Caco-2 (cell line): ENCODE data around the gene GPR15. TPM values are rescaled to one million over a fixed set of nuclear protein-coding genes. Genes with fewer than 3 reads are reported as not detected.

Source experiments
- BruUV-seq: library from RNA; stranded (reverse); fragments of 400-500 nt; replicated peaks from 2 replicates; lab custom pipeline; 2021; lab: Mats Ljungman, UMichigan
- CTCF ChIA-PET: fragments of 300-600 bp; sonication (Branson Sonifier 250); formaldehyde crosslinking; loops from one replicate; lab custom pipeline; 2022; ENCODE audit warnings: antibody characterized with exemption; lab: Charles Lee
- POLR2A ChIA-PET: fragments of 300-600 bp; sonication (Branson Sonifier 250); formaldehyde crosslinking; loops from one replicate; lab custom pipeline; 2022; ENCODE audit warnings: antibody characterized with exemption; lab: Charles Lee
- DNase-seq, 2 experiments: peaks; one replicate each; pipeline versions ENCODE4 v3.0.0 to v3.0.0-alpha.2; 2020 to 2022
- H3K27me3 ChIP-seq: replicated peaks from 2 replicates; pipeline ENCODE4 v1.6.0; 2011; ENCODE audit warnings: low read length; ENCODE audit not compliant: control insufficient read depth, insufficient read depth
- H3K36me3 ChIP-seq: 2 replicates; pipeline ENCODE4 v1.5.1; 2011; ENCODE audit warnings: low read length; ENCODE audit not compliant: control insufficient read depth, insufficient read depth
- H3K4me1 ChIP-seq: fragments of 250-450 bp; sonication (Bioruptor Pico); 2 replicates; pipeline ENCODE4 v1.5.1; 2020; ENCODE audit warnings: mild to moderate bottlenecking
- H3K4me3 ChIP-seq: 2 replicates; pipeline ENCODE4 v1.5.1; 2011; ENCODE audit warnings: low read depth, mild to moderate bottlenecking, control low read depth, low read length
- H3K9me3 ChIP-seq: fragments of 250-450 bp; sonication (Bioruptor Pico); 2 replicates; pipeline ENCODE4 v1.5.1; 2020; ENCODE audit warnings: mild to moderate bottlenecking, moderate library complexity
- H3K27ac Mint-ChIP-seq: one replicate; pipeline ENCODE4 v1.8.0; 2022; ENCODE audit warnings: mixed read lengths; ENCODE audit not compliant: unreplicated experiment
- H3K27me3 Mint-ChIP-seq: one replicate; pipeline ENCODE4 v1.8.0; 2022; ENCODE audit warnings: mixed read lengths; ENCODE audit not compliant: insufficient read depth, unreplicated experiment
- H3K36me3 Mint-ChIP-seq: one replicate; pipeline ENCODE4 v1.8.0; 2022; ENCODE audit warnings: mild to moderate bottlenecking, mixed read lengths; ENCODE audit not compliant: insufficient read depth, unreplicated experiment
- H3K4me1 Mint-ChIP-seq: one replicate; pipeline ENCODE4 v1.8.0; 2022; ENCODE audit warnings: low read depth, mixed read lengths; ENCODE audit not compliant: unreplicated experiment
- H3K4me3 Mint-ChIP-seq: one replicate; pipeline ENCODE4 v1.8.0; 2022; ENCODE audit warnings: mild to moderate bottlenecking, moderate library complexity, mixed read lengths; ENCODE audit not compliant: unreplicated experiment
- H3K9me3 Mint-ChIP-seq: one replicate; pipeline ENCODE4 v1.8.0; 2022; ENCODE audit warnings: mixed read lengths; ENCODE audit not compliant: unreplicated experiment
- intact Hi-C: fragments of 100-400 bp; cut with micrococcal nuclease; formaldehyde crosslinking; loops from one replicate; pipeline ENCODE4 v1.10.0; 2022; ENCODE audit not compliant: unreplicated experiment
- total RNA-seq: library from RNA; stranded (reverse); gene quantifications from 2 replicates; pipeline ENCODE4 v1.2.3, GENCODE V29; 2022
- TF ChIP-seq, protein P1 (sequence below), 2 experiments: fragments of 200-600 bp in 1 of 2; IDR thresholded peaks; 1 replicate in 1 of 2; 2 replicates in 1 of 2; pipeline versions ENCODE4 v1.5.1 to v1.8.0; 2011 to 2022; ENCODE audit warnings: antibody characterized with exemption in 1 of 2, control low read depth in 1 of 2, inconsistent platforms in 1 of 2, low read depth in 1 of 2, low read length in 1 of 2, mild to moderate bottlenecking in 1 of 2, moderate library complexity in 1 of 2; ENCODE audit not compliant: insufficient read depth in 1 of 2, severe bottlenecking in 1 of 2, unreplicated experiment in 1 of 2

GPR15 gene
- total RNA-seq, 1 experiment from 2014 or later, result not detected

DNA sequence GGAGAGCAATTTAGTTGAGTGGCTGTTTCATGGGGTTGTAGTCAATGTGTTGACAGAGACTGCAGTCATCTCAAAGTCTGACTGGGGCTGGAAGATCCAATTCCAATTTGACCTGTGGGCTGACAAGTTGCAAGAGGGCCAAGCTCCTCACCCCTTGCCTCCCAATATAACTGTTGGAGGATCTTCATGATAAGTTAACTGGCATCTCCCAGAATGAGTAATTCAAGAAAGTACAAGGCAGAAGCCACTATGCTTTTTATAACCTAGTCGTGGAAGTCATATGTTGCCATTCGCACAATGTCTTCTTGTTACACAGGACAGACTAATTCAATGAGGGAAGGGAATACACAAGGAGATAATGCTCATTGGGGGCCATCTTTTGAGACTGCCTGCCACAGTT lies 29.1 kb downstream of the GPR15 start:
- H3K36me3 ChIP-seq, result no peaks in the 10 kb centered on the region
- CTCF ChIA-PET, result no interaction called here
- H3K4me3 ChIP-seq, result no peak overlapping the region
- Mint-ChIP-seq H3K9me3 (no peaks in the 10 kb centered on the region), H3K36me3 (no peaks in the 10 kb centered on the region), H3K27ac (no peak overlapping the region), H3K4me3 (no peak overlapping the region), H3K4me1 (no peaks in the 10 kb centered on the region), H3K27me3 (peaks cover 3% of the 10 kb centered on the region)
- POLR2A ChIA-PET, result no interaction called here
- no peaks in the 10 kb centered on the region for H3K27me3 ChIP-seq
- no peak for DNase-seq
- intact Hi-C loops, result no loop called here
- TF ChIP-seq, protein P1, sequence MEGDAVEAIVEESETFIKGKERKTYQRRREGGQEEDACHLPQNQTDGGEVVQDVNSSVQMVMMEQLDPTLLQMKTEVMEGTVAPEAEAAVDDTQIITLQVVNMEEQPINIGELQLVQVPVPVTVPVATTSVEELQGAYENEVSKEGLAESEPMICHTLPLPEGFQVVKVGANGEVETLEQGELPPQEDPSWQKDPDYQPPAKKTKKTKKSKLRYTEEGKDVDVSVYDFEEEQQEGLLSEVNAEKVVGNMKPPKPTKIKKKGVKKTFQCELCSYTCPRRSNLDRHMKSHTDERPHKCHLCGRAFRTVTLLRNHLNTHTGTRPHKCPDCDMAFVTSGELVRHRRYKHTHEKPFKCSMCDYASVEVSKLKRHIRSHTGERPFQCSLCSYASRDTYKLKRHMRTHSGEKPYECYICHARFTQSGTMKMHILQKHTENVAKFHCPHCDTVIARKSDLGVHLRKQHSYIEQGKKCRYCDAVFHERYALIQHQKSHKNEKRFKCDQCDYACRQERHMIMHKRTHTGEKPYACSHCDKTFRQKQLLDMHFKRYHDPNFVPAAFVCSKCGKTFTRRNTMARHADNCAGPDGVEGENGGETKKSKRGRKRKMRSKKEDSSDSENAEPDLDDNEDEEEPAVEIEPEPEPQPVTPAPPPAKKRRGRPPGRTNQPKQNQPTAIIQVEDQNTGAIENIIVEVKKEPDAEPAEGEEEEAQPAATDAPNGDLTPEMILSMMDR (IDR thresholded peaks at IDR 0.05; ENCODE audit: insufficient read depth in 1 of 2, low read depth in 1 of 2, low read length in 1 of 2, severe bottlenecking in 1 of 2, unreplicated experiment in 1 of 2), result no peak
- H3K4me1 ChIP-seq, result no peaks in the 10 kb centered on the region
- no TSS peak for BruUV-seq
- H3K9me3 ChIP-seq, result no peaks in the 10 kb centered on the region

DNA sequence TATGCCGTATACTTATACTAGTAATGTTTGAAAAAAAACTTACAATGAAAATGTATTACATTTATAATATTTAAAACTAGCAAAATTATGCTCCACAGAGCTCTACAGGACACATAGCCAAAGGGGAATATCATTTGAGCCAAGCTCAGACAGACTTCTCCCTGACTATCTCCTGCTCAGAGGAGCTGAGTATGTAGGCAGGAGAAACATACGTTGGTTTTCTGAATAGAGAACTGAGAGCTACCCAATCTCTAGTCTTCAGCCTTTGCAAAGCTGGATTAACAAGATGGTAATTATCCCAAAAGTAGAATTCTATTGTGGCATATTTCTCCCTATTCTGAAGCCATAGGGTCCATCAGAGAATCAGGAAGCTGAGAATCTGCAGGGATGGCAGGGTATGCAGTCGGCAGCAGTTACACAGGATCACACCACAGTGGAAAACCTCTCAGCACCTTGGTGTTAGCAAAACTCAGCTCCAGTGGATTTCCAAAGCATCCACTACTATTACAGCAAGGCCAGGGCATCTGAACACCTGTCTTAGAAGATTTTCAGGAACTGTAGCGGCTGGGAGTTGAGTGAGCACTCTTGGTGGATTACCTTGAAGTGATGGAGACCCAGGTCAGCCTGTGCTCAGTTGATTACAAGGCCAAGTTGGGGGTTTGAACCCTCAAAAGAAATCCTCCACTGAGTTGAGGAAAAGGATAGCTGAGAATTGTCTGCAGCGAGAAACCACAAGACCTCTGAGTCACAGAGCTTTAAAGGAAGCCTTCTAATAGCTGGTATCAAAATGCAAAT lies 30.1 kb downstream of the GPR15 start:
- Histone ChIP-seq H3K4me1 (no peaks in the 10 kb centered on the region), H3K4me3 (no peak overlapping the region), H3K27me3 (no peaks in the 10 kb centered on the region), H3K9me3 (no peaks in the 10 kb centered on the region), H3K36me3 (no peaks in the 10 kb centered on the region)
- no TSS peak for BruUV-seq
- Mint-ChIP-seq H3K4me1 (no peaks in the 10 kb centered on the region), H3K27me3 (peaks cover 3% of the 10 kb centered on the region), H3K4me3 (no peak overlapping the region), H3K27ac (no peak overlapping the region), H3K9me3 (no peaks in the 10 kb centered on the region), H3K36me3 (no peaks in the 10 kb centered on the region)
- POLR2A ChIA-PET, result no interaction called here
- intact Hi-C loops, result no loop called here
- DNase-seq, result no peak
- CTCF ChIA-PET, result no interaction called here
- TF ChIP-seq, protein P1 (IDR thresholded peaks at IDR 0.05; ENCODE audit: insufficient read depth in 1 of 2, low read depth in 1 of 2, low read length in 1 of 2, severe bottlenecking in 1 of 2, unreplicated experiment in 1 of 2), result no peak

DNA sequence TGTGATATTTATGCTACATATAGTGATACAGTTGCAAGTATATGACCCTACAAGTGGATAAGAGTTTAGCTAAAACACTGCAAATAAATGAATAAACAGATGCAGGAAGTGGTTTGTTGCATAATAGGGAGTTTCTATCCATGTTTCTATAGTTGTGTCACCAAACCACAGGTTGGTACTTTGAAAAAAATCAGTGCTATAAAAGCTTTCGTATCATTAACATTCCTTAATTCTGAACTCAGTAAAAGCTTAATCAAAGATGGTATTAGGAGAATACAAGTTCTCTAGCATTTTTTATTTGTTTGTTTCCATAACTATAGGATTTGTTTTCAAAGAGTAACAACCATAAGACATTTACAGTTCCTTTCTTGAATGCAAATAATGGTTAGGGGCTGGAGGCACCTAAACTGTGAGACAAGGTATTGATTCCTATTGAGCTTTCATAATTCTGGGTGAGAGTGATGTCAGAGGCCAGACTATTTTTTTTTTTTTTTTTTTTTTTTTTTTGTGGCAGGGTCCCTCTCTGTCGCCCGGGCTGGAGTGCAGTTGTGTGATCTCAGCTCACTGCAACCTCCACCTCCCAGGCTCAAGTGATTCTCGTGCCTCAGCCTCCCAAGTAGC lies 32.0 kb downstream of the GPR15 start:
- ChIA-PET CTCF (interaction anchor here (0.6 kb wide), 1 partner anchor 180 kb away, joined by 10 read pairs; no protein-coding TSS in a partner anchor), POLR2A (interaction anchor here (0.6 kb wide), 1 partner anchor 330 kb away, joined by 10 read pairs; no protein-coding TSS in a partner anchor)
- Mint-ChIP-seq H3K27me3 (no peaks in the 10 kb centered on the region), H3K9me3 (no peaks in the 10 kb centered on the region), H3K4me3 (no peak overlapping the region), H3K4me1 (no peaks in the 10 kb centered on the region), H3K36me3 (no peaks in the 10 kb centered on the region), H3K27ac (no peak overlapping the region)
- Histone ChIP-seq H3K4me3 (no peak overlapping the region), H3K27me3 (no peaks in the 10 kb centered on the region), H3K4me1 (no peaks in the 10 kb centered on the region), H3K36me3 (no peaks in the 10 kb centered on the region), H3K9me3 (no peaks in the 10 kb centered on the region)
- TF ChIP-seq, protein P1 (IDR thresholded peaks at IDR 0.05; ENCODE audit: insufficient read depth in 1 of 2, low read depth in 1 of 2, low read length in 1 of 2, severe bottlenecking in 1 of 2, unreplicated experiment in 1 of 2), result no peak
- intact Hi-C loops, result no loop called here
- no peak for DNase-seq
- no TSS peak for BruUV-seq
